ENCODE results near the gene SCYGR2. TPM values are rescaled to one million over a fixed set of nuclear protein-coding genes. Genes with fewer than 3 reads are reported as not detected.

The SCYGR2 gene
- total RNA-seq, 1 experiment from 2014 or later, result not detected

DNA sequence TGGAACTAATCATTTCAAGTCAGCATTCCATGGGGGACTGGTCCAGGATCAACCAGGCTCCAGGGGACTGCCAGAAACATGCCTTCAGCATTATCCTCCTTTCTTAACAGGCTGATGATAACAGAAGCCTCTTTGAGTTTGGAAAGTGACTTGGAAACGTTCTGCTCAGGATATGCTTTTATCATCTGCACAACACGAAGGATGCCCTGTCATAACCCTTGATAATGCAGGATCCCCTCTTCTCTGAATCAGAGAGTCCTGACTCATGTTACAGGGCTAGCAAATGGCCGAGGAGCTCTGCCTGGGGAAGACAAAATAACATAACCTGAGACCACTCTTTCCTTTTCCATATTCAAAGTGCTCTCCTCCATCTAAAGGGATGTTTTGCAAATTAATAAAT lies 9.2 kb downstream of the SCYGR2 start:
- DNase-seq, result no peak
- no peaks in the 10 kb centered on the region for H3K79me1 ChIP-seq (ENCODE audit: insufficient read depth, low read depth, low read length, poor library complexity, severe bottlenecking)
- H2AFZ ChIP-seq (ENCODE audit: low read length), result no peak overlapping the region
- H3T11ph ChIP-seq (ENCODE audit: low read length), result no peak overlapping the region
- no peak overlapping the region for H2BK12ac ChIP-seq (ENCODE audit: insufficient read length, low read depth, low read length)
- no peaks in the 10 kb centered on the region; a peak in 1 of 5 replicates for H3K9me3 Mint-ChIP-seq
- H4K8ac ChIP-seq (replicated peaks; ENCODE audit: insufficient read length, low read depth, low read length), result no peak overlapping the region
- no peak overlapping the region for H3K27ac ChIP-seq (ENCODE audit: insufficient read length, low read depth, low read length)
- H3K27me3 Mint-ChIP-seq (ENCODE audit: low read depth), result peaks cover 2% of the 10 kb centered on the region; the same call in 1 of the 2 replicates
- TF ChIP-seq, protein P1, sequence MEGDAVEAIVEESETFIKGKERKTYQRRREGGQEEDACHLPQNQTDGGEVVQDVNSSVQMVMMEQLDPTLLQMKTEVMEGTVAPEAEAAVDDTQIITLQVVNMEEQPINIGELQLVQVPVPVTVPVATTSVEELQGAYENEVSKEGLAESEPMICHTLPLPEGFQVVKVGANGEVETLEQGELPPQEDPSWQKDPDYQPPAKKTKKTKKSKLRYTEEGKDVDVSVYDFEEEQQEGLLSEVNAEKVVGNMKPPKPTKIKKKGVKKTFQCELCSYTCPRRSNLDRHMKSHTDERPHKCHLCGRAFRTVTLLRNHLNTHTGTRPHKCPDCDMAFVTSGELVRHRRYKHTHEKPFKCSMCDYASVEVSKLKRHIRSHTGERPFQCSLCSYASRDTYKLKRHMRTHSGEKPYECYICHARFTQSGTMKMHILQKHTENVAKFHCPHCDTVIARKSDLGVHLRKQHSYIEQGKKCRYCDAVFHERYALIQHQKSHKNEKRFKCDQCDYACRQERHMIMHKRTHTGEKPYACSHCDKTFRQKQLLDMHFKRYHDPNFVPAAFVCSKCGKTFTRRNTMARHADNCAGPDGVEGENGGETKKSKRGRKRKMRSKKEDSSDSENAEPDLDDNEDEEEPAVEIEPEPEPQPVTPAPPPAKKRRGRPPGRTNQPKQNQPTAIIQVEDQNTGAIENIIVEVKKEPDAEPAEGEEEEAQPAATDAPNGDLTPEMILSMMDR (conservative IDR thresholded peaks at IDR 0.05), result no peak
- no peaks in the 10 kb centered on the region for H3K23me2 ChIP-seq (ENCODE audit: insufficient read length, low read depth, low read length, poor library complexity, severe bottlenecking)
- no CpG with 5 or more reads among the region's 3 CpGs for WGBS (ENCODE audit: extremely low coverage, insufficient read length, low lambda C conversion rate)
- no peaks in the 10 kb centered on the region for H3K79me2 ChIP-seq (ENCODE audit: insufficient read depth, low read length)
- no peak overlapping the region for H2BK5ac ChIP-seq (ENCODE audit: insufficient read length, low read length)
- no peak overlapping the region for H3K56ac ChIP-seq (ENCODE audit: insufficient read length, low read depth, low read length)
- no peak overlapping the region for H3K27ac Mint-ChIP-seq
- no peaks in the 10 kb centered on the region for H4K20me1 ChIP-seq (ENCODE audit: control insufficient read depth, insufficient read depth, insufficient read length)
- H4K91ac ChIP-seq (ENCODE audit: insufficient read length, low read depth, low read length), result no peak overlapping the region
- H4K5ac ChIP-seq (ENCODE audit: insufficient read length, low read depth, low read length), result no peak overlapping the region
- H2BK120ac ChIP-seq (ENCODE audit: low read depth, low read length, poor library complexity, severe bottlenecking), result no peak overlapping the region
- no peaks in the 10 kb centered on the region for H3K4me1 ChIP-seq (ENCODE audit: insufficient read depth, low read length)
- H3K9ac ChIP-seq (ENCODE audit: extremely low read depth, insufficient read length, low read length), result no peak overlapping the region
- H3K9me3 ChIP-seq (ENCODE audit: control insufficient read depth, low read depth, low read length), result no peaks in the 10 kb centered on the region
- H3K4me3 Mint-ChIP-seq, result no peak overlapping the region
- no peak overlapping the region for H3K4ac ChIP-seq (ENCODE audit: low read depth, low read length)
- H3K36me3 Mint-ChIP-seq (ENCODE audit: insufficient read depth in 1 of 3, low read depth in 3 of 3), result no peaks in the 10 kb centered on the region; a peak in 1 of 7 replicates
- no peaks in the 10 kb centered on the region for H3K27me3 ChIP-seq (ENCODE audit: insufficient read depth, low read length)
- no peak overlapping the region for H3K18ac ChIP-seq (ENCODE audit: insufficient read length, low read depth, low read length)
- no peak overlapping the region for H3K4me2 ChIP-seq (ENCODE audit: insufficient read depth, insufficient read length, low read length)
- H3K4me1 Mint-ChIP-seq, result no peaks in the 10 kb centered on the region
- H2BK20ac ChIP-seq (ENCODE audit: low read depth, low read length, poor library complexity, severe bottlenecking), result no peak overlapping the region
- H2AK5ac ChIP-seq (ENCODE audit: insufficient read length, low read length), result no peak overlapping the region
- H2BK15ac ChIP-seq (ENCODE audit: low read depth, low read length), result no peak overlapping the region
- H3K14ac ChIP-seq (ENCODE audit: insufficient read depth, low read length), result no peak overlapping the region
- no peak overlapping the region for H3K23ac ChIP-seq (ENCODE audit: insufficient read length, low read depth, low read length)

All from H9 (cell line).